CD4-positive, alpha-beta T cell treated with Interleukin-4 for 1 hour (primary cell): ENCODE measurements around the gene MLEC.

Source experiments
- DNase-seq, 2 donors: peaks; one replicate each; pipeline ENCODE4 v3.0.0-alpha.2; 2020 to 2022

Gene MLEC

GRCh38 chr12:120686690-120687577, at the start of gene MLEC:
Gene MLEC (plus strand): TSS chr12:120687149. CDS start chr12:120687297, 148 bp downstream.
- peak; percentile 99 for DNase-seq

GRCh38 chr12:120639771-120640721, 46.9 kb upstream of the MLEC start, which contains the start of gene CABP1:
Gene CABP1 (plus strand): TSS chr12:120640626. CDS start chr12:120640686, 60 bp downstream.
- peak; percentile 52 to 66 for DNase-seq

GRCh38 chr12:120640861-120641833, 45.8 kb upstream of the MLEC start:
- DNase-seq, result peak; percentile 34 to 48

- no peak for DNase-seq
Measured at GRCh38 chr12:120642121-120642520, 44.8 kb upstream of the MLEC start.

- no peak for DNase-seq
Measured at GRCh38 chr12:120642826-120643225, 44.1 kb upstream of the MLEC start.

- no peak for DNase-seq
Measured at GRCh38 chr12:120643574-120643973, 43.4 kb upstream of the MLEC start.

GRCh38 chr12:120646044-120646443, 40.9 kb upstream of the MLEC start:
- no peak for DNase-seq

- DNase-seq, result no peak
Measured at GRCh38 chr12:120647375-120647755, 39.6 kb upstream of the MLEC start.

- no peak for DNase-seq
Measured at GRCh38 chr12:120649442-120650232, 37.3 kb upstream of the MLEC start.

- no peak for DNase-seq
Measured at GRCh38 chr12:120650233-120650690, 36.7 kb upstream of the MLEC start.

GRCh38 chr12:120651821-120652220, 35.1 kb upstream of the MLEC start:
- DNase-seq, result no peak

GRCh38 chr12:120652656-120653435, 34.1 kb upstream of the MLEC start:
- DNase-seq, result no peak

GRCh38 chr12:120653611-120654010, 33.3 kb upstream of the MLEC start:
- no peak for DNase-seq

- no peak for DNase-seq
Measured at GRCh38 chr12:120654656-120655055, 32.3 kb upstream of the MLEC start.

GRCh38 chr12:120656008-120656407, 30.9 kb upstream of the MLEC start:
- no peak for DNase-seq

- DNase-seq, result no peak
Measured at GRCh38 chr12:120658286-120659150, 28.4 kb upstream of the MLEC start.

- no peak for DNase-seq
Measured at GRCh38 chr12:120659151-120659525, 27.8 kb upstream of the MLEC start.

- DNase-seq, result no peak
Measured at GRCh38 chr12:120661432-120661831, 25.5 kb upstream of the MLEC start.

- peak in 1 of 2 donors; percentile 50 for DNase-seq
Measured at GRCh38 chr12:120662879-120663278, 24.1 kb upstream of the MLEC start.
